Measurements from ENCODE around the gene RHOA. TPM values are rescaled to one million over a fixed set of nuclear protein-coding genes. Genes with fewer than 3 reads are reported as not detected.

Gene RHOA
- total and polyA plus RNA-seq, 2 of the 13 experiments (the other 11 are each of a cell fraction or from before 2014, with no cell fraction given) = 131 to 177 TPM

GRCh38 chr3:49411968-49412631 is at the start of gene RHOA, which contains the start of gene TCTA (continued):
- TF ChIP-seq GRHL1 (CRISPR knock-in tag; conservative IDR thresholded peaks at IDR 0.05) (no peak), NFYB (CRISPR knock-in tag; IDR thresholded peaks at IDR 0.05) (peak; percentile 82), SOX13 (IDR thresholded peaks at IDR 0.05) (no peak), SOX13 (CRISPR knock-in tag; conservative IDR thresholded peaks at IDR 0.05 in 1 of 2, IDR thresholded peaks at IDR 0.05 in 1 of 2) (peak in 1 of 2 experiments; percentile 47; a peak in 1 of 4 replicates), ZNF333 (CRISPR knock-in tag; IDR thresholded peaks at IDR 0.05; ENCODE audit: borderline replicate concordance) (no peak), ZNF577 (CRISPR knock-in tag; IDR thresholded peaks at IDR 0.05; ENCODE audit: borderline replicate concordance, low read depth) (no peak), BCLAF1 (IDR thresholded peaks at IDR 0.05) (no peak), HDAC6 (IDR thresholded peaks at IDR 0.05; ENCODE audit: low read depth, low read length) (no peak), ZBTB21 (CRISPR knock-in tag; IDR thresholded peaks at IDR 0.05) (no peak), ZNF317 (CRISPR knock-in tag; IDR thresholded peaks at IDR 0.05) (peak; percentile 77; the same call in 1 of the 2 replicates), MBNL3 (CRISPR knock-in tag; conservative IDR thresholded peaks at IDR 0.05) (no peak), ZNF580 (CRISPR knock-in tag; IDR thresholded peaks at IDR 0.05; ENCODE audit: borderline replicate concordance, low read depth) (peak; percentile 85), SMAD9 (CRISPR knock-in tag; IDR thresholded peaks at IDR 0.05) (no peak), RFXAP (CRISPR knock-in tag; IDR thresholded peaks at IDR 0.05; ENCODE audit: borderline replicate concordance) (peak; percentile 65; the same call in 1 of the 2 replicates), ESRRA (CRISPR knock-in tag; IDR thresholded peaks at IDR 0.05; ENCODE audit: low read depth) (peak; percentile 64; the same call in 1 of the 2 replicates), TBL1XR1 (IDR thresholded peaks at IDR 0.05; ENCODE audit: borderline replicate concordance, low read length, partially characterized antibody) (peak; percentile 1), ZKSCAN1 (IDR thresholded peaks at IDR 0.05; ENCODE audit: low read length) (no peak), ZNF326 (CRISPR knock-in tag; IDR thresholded peaks at IDR 0.05; ENCODE audit: borderline replicate concordance) (no peak), TERF1 (CRISPR knock-in tag; IDR thresholded peaks at IDR 0.05) (no peak), KDM5A (IDR thresholded peaks at IDR 0.05; ENCODE audit: borderline replicate concordance, low read length) (no peak; the same call in 1 of the 2 replicates), ZSCAN25 (CRISPR knock-in tag; IDR thresholded peaks at IDR 0.05) (0 out of 2 replicates have a peak, but pooled peaks have one; percentile 21), FOXP1 (IDR thresholded peaks at IDR 0.05) (no peak), FOXP1 (CRISPR knock-in tag; IDR thresholded peaks at IDR 0.05) (no peak), SSRP1 (CRISPR knock-in tag; IDR thresholded peaks at IDR 0.05) (no peak), ZBTB38 (CRISPR knock-in tag; IDR thresholded peaks at IDR 0.05) (peak; percentile 100)
